Right ventricle myocardium inferior (tissue), 1 donor: Measurements from ENCODE around the gene TMCO1. TPM values are rescaled to one million over a fixed set of nuclear protein-coding genes. Genes with fewer than 3 reads are reported as not detected.
"Not testable (repeated sequence)": the region's sequence is repeated elsewhere in the genome, so short reads cannot be mapped to it uniquely, and the experiment has no call there.

ENCODE experiments used
- ATAC-seq: fragments of 200-7000 bp; cut with Tn5 transposase; one replicate; pipeline ENCODE4 v1.9.1; 2020; ENCODE audit warnings: mild to moderate bottlenecking, moderate library complexity
- DNase-seq: peaks from one replicate; pipeline ENCODE4 v3.0.0; 2021; ENCODE audit errors: missing footprints
- intact Hi-C: fragments of 100-400 bp; cut with DNase I; formaldehyde crosslinking; loops from one replicate; pipeline ENCODE4 v1.11.0; 2022
- long read RNA-seq: library from polyadenylated mRNA; unstranded; transcript quantifications from one replicate; pipeline ENCODE4 v2.0.0, GENCODE V29; 2021
- total RNA-seq: library from RNA; stranded (reverse); fragmentation: NEBNext Ultra II Directional; extraction: Animal tissue kit (Norgen Biotek cat#: 25700); gene quantifications from one replicate; pipeline ENCODE4 v1.2.1, GENCODE V29; 2021
- donor health status: DM: no; HTN: yes; CAD: no; lungs with severe emphysema.

The TMCO1 gene, protein sequence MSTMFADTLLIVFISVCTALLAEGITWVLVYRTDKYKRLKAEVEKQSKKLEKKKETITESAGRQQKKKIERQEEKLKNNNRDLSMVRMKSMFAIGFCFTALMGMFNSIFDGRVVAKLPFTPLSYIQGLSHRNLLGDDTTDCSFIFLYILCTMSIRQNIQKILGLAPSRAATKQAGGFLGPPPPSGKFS
- 47.3 TPM for total RNA-seq
- long read RNA-seq, full-length matches to known transcripts = 9 of 12 reads
- long read RNA-seq, partial matches to known transcripts = 2 of 12 reads
- long read RNA-seq, other reads (novel, unspliced or antisense) = 1 of 12 reads

DNA sequence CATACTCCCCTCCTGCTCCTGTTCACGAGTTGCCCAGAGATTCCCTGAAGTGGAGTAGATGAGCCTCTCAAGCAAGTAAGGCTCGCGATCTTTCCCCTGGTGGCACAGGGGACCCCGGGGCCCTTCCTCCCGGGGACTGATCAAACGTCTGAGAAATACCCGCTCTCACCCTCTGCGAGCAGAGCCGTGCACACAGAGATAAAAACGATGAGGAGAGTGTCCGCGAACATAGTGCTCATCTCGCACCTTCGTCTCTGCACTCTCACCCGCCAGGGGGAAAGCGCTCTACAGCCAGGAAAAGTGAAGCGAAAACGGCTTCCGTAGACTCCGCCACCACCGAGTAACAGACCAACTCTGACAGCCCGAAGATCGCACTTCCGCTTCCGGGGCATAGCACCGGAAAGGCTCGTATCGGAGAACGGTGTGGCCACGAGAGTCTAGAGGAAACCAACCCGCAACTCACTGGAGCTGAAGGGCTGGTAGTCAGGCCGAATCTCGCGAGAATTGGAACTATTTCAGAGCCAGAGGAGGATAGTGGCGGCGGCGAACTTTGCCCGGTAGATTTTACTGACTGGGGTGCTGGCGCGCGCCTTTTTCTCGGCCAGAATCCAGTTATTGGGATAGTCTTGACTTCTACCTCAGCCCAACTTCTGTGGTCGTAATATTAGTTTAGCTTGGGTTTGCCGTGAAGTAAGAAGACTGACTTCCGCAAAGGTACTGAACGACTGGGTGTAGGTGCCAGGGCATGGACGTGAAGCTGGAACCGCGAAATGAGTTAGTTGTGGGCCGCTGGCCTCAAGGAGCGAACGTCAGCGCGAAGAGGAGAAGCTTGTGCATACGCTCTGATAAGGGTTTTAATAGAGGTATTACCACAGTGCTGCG, at the start of gene TMCO1:
Gene TMCO1 (minus strand): TSS at position 356 of the 882 bp plus-strand sequence. CDS start 117 bp downstream, at position 239.
- DNase-seq (peak; percentile 96), ATAC-seq (peak; percentile 100)
- intact Hi-C loops = loop anchor here (2.0 to 5.0 kb wide), 3 partner anchors 58 to 136 kb away; partner anchors contain the start of genes ALDH9A1, MGST3 and UCK2

DNA sequence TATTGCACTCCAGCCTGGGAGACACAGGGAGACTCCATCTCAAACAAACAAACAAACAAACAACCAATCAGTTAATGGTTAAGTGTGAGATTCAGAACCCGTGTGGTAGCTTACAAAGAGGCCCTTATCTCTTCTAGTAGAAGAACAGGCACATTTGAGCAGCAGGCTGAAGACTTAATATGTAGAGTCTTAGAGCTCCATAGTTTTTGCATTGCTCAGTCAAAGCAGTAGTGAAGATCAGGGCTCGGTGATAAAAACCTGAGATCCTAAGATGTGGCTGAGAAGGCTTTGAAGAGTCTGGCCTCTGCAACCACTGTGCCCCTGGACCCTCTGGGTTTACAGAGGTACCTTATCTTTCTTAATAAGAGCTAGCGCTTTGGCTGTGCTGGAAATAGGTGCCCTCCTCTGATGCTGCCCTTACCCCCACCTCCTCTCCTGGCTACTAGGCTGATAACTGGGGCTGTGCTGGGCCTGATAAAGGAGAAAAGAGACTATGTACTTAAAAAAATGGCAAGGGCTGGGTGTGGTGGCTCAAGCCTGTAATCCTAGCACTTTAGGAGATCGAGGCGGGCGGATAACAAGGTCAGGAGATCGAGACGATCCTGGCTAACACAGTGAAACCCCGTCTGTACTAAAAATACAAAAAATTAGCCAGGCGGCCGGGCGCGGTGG, 48.3 kb upstream of the TMCO1 start:
- DNase-seq (no peak), ATAC-seq (no peak)
- intact Hi-C loops = no loop called here

DNA sequence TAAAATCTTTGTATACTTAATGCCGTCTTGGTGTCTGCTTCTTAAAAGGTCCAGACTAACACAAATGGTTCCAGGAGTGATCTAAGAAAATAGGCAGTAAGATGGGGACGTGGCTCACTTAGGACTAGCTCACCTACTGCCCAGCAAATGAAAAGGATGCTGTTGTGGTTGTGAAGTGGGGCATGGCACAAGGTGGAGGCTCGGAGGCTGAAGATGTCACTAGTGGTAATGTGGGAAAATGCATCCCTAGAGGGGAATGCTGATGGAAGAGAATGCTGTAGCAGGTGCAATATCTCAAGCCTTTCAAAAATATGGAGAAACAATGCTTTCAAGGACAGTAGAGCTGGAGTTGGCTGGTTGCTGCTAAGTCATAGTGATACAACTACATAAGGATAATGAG, 47.5 kb upstream of the TMCO1 start:
- ATAC-seq = no peak
- DNase-seq = no peak
- intact Hi-C loops = no loop called here

GRCh38 chr1:165815725-165816124, 47.1 kb upstream of the TMCO1 start:
- ATAC-seq (peak; percentile 44), DNase-seq (no peak)
- intact Hi-C loops = no loop called here

- DNase-seq (no peak), ATAC-seq (no peak)
- intact Hi-C loops = no loop called here
These were observed 38.9 kb upstream of the TMCO1 start for GRCh38 chr1:165807613-165808012.

- DNase-seq, ATAC-seq, intact Hi-C loops: not testable (repeated sequence)
These were observed 35.8 kb upstream of the TMCO1 start for GRCh38 chr1:165804513-165804912.

- DNase-seq (no peak), ATAC-seq (no peak)
- intact Hi-C loops = no loop called here
These were observed 30.7 kb upstream of the TMCO1 start for GRCh38 chr1:165799387-165799786.

DNA sequence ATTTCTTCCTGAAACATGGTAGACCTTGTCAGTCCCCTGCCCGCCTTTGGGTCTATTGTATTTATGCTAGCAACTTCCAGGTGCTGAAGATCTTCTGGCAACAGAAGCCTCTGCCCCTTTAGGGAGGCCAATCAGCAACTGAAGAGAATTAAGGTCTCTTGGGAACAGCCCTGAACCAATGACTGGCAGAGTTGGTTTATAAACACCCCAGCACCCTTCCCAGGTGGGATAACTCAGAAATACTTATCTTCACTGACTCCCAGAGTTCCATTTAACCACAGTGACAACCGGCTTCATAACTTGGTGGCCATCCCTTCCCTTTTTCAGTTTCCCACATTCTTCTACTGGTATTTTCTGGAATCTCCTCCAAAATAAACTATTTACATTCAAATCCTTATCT, 27.2 kb upstream of the TMCO1 start:
- DNase-seq (no peak), ATAC-seq (no peak)
- intact Hi-C loops = no loop called here

GRCh38 chr1:165793951-165794350, 25.3 kb upstream of the TMCO1 start:
- DNase-seq (no peak), ATAC-seq (no peak)
- intact Hi-C loops = no loop called here

DNA sequence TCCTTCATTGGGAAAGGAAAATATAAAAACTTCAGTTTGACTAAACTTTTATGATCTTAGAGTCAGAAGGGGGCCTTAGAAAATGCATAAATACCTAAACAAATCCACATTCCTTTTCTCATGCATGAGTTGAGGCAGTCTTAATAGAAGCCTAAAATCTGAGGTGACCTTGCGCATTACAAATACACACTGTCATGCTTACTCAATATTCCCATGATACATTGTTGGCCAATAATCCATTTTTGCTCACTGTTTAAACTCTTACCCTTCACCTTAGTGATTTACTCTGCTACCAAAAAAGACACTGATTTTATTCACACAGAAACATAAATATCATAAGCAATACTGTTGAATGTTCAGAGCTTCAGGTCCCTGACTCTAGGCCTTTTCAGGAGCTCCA, 19.1 kb upstream of the TMCO1 start:
- ATAC-seq (no peak), DNase-seq (no peak)
- intact Hi-C loops = no loop called here

DNA sequence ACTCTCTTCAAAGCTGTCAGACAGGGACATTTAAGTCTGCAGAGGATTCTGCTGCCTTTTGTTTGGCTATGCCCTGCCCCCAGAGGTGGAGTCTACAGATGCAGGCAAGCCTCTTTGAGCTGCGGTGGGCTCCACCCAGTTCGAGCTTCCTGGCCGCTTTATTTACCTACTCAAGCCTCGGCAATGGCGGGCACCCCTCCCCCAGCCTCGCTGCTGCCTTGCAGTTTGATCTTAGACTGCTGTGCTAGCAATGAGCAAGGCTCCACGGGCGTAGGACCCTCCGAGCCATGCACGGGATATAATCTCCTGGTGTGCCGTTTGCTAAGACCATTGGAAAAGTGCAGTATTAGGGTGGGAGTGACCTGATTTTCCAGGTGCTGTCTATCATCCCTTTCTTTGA, 14.9 kb upstream of the TMCO1 start:
- ATAC-seq, intact Hi-C loops, DNase-seq: not testable (repeated sequence)

DNA sequence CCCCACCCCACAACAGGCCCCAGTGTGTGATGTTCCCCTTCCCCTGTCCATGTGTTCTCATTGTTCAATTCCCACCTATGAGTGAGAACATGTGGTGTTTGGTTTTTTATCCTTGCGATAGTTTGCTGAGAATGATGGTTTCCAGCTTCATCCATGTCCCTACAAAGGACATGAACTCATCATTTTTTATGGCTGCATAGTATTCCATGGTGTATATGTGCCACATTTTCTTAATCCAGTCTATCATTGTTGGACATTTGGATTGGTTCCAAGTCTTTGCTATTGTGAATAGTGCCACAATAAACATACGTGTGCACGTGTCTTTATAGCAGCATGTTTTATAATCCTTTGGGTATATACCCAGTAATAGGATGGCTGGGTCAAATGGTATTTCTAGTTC, 9.5 kb upstream of the TMCO1 start:
- ATAC-seq, DNase-seq, intact Hi-C loops: not testable (repeated sequence)

DNA sequence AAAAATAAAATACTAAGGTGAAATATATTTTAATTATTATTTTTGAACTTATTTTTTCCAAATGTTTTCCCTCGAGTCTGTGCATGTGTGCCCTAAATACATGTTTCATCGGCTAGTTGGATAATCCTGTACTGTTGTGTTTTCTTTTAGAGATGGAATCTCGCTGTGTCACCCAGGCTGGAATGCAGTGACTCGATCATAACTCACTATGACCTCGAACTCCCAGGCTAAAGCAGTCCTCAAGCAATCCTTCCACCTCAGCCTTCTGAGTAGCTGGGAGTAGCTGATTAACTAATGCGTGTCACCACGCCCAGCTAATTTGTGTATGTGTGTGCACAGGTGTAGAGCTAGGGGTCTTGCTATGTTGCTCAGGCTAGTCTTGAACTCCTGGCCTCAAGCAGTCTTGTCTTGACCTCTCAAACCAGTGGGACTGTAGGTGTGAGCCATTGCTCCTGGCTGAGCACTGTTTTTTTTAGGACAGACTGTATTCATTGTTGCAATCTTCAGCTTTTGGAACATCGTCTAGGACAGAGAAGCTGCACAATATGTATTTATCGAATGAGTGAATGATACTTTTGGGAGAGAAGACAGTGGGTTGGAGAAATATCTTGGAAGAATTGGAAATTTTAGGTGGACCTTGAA, 4.8 kb upstream of the TMCO1 start:
- DNase-seq (peak; percentile 5), ATAC-seq (no peak)
- intact Hi-C loops = no loop called here

DNA sequence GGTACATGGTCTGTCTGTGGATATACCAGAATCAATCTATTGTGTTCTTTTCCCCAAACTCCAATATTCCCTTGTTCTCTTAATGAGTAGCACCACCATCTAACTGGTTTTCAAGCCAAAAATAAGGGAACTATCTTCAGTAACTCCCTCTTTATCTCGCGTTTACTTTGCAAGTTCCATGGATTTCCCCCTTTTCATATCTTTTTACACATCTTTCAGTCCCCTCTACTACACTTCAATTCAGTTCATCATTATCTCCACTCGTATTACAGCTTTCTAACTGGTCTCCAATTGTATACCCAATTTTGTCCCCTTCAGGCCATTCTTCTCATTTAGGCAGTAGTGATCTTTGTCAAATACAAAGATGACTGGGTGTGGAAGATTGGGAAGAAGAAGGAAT, 4.1 kb upstream of the TMCO1 start:
- intact Hi-C loops = no loop called here
- ATAC-seq (no peak), DNase-seq (no peak)

GRCh38 chr1:165764277-165764676, 4.4 kb downstream of the TMCO1 start:
- intact Hi-C loops = no loop called here
- ATAC-seq (no peak), DNase-seq (no peak)

DNA sequence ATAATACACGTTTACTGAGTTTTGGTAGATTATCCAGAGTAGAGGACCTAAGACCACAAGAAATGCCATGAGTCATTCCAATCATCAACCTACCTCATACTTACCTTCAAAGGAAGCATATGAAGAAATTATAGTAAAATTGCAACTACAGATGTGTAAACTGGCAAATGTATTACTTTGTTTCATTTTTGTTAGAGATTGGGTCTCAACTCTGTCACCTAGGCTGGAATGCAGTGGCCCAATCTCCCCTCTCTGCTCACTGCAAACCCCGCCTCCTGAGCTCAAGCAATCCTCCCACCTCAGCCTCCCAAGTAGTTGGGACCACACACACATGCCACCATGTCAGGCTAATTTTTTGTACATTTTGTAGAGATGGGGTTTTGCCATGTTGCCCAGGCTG, 5.2 kb downstream of the TMCO1 start:
- ATAC-seq (no peak), DNase-seq (no peak)
- intact Hi-C loops = no loop called here

DNA sequence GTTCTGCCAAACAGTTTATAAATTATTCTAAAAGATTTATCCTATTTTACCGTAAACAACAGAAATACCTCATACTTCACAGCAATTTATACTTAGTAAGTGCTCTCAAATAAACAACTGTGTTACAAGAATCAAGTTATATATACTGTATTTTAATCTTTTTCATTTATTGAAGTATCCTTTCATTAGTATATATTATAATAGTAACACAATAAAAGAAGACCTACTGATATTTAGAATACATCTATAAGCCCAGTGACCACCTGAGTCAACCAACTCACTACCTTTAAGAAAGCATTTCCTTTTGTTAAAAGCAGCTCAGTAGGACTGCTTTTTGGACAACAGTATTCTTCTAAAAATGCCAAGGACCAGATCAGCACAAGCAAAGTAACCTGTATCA, 5.9 kb downstream of the TMCO1 start:
- DNase-seq = no peak
- no peak for ATAC-seq
- intact Hi-C loops = no loop called here

GRCh38 chr1:165759095-165759494, 9.6 kb downstream of the TMCO1 start:
- ATAC-seq = no peak

GRCh38 chr1:165755393-165756010, 13.2 kb downstream of the TMCO1 start:
- ATAC-seq = no peak
- DNase-seq = no peak
- intact Hi-C loops = no loop called here

More at GRCh38 chr1:165759095-165759494, 9.6 kb downstream of the TMCO1 start:
- intact Hi-C loops = no loop called here
- no peak for DNase-seq
